ENCODE data around the gene FBXO5. TPM values are rescaled to one million over a fixed set of nuclear protein-coding genes. Genes with fewer than 3 reads are reported as not detected.
A peak's percentile ranks its signal among the peaks of the same experiment; 100 is the strongest.
"Not testable (repeated sequence)": the region's sequence is repeated elsewhere in the genome, so short reads cannot be mapped to it uniquely, and the experiment has no call there.

FBXO5 gene
- total RNA-seq, 1 donor from 2014 or later: 111 TPM

GRCh38 chr6:153000243-153000642 is 17.4 kb upstream of the FBXO5 start:
- Mint-ChIP-seq H3K36me3 (peaks cover 14% of the 10 kb centered on the region), H3K4me3 (peak overlapping the region; percentile 67), H3K27ac (no peak overlapping the region), H3K4me1 (peaks cover 22% of the 10 kb centered on the region), H3K27me3 (ENCODE audit: insufficient read depth, low read depth) (peaks cover 2% of the 10 kb centered on the region), H3K9me3 (no peaks in the 10 kb centered on the region)
- peak overlapping the region; percentile 93 for H3K4me2 ChIP-seq
- peaks cover 62% of the 10 kb centered on the region for H4K20me1 ChIP-seq (ENCODE audit: low read depth)
- H3K79me2 ChIP-seq (ENCODE audit: low read depth): peaks cover 87% of the 10 kb centered on the region
- no peak for DNase-seq (ENCODE audit: low spot score)
- H3K9ac ChIP-seq: no peak overlapping the region
- peaks cover 20% of the 10 kb centered on the region for H3F3A ChIP-seq (ENCODE audit: low read depth)
- peak overlapping the region; percentile 74 for H3K4me3 ChIP-seq
- H3K36me3 ChIP-seq: peaks cover 15% of the 10 kb centered on the region
- H3K27ac ChIP-seq: no peak overlapping the region
- no peak overlapping the region for H2AFZ ChIP-seq (replicated peaks)
- no peak for TF ChIP-seq CTCF (IDR thresholded peaks at IDR 0.05)
- no peak for TF ChIP-seq EZH2 (IDR thresholded peaks at IDR 0.05)
- TF ChIP-seq EZH2phosphoT487 (IDR thresholded peaks at IDR 0.05): no peak
- H3K9me3 ChIP-seq (ENCODE audit: low read depth): no peaks in the 10 kb centered on the region
- H3K4me1 ChIP-seq: peaks cover 19% of the 10 kb centered on the region
- no peaks in the 10 kb centered on the region for H3K27me3 ChIP-seq

GRCh38 chr6:152999538-152999937 is 16.7 kb upstream of the FBXO5 start:
- not testable (repeated sequence) for H3K27me3 Mint-ChIP-seq (ENCODE audit: insufficient read depth, low read depth); H3K4me3 ChIP-seq; H3K27me3 ChIP-seq; H3K9me3 Mint-ChIP-seq; DNase-seq (ENCODE audit: low spot score); H2AFZ ChIP-seq (replicated peaks); H3K4me3 Mint-ChIP-seq; H3K27ac Mint-ChIP-seq; H3K27ac ChIP-seq; H3K9ac ChIP-seq; H3K4me2 ChIP-seq; H3K9me3 ChIP-seq (ENCODE audit: low read depth)
- Histone ChIP-seq H4K20me1 (ENCODE audit: low read depth) (peaks cover 63% of the 10 kb centered on the region), H3F3A (ENCODE audit: low read depth) (peaks cover 20% of the 10 kb centered on the region), H3K36me3 (peaks cover 15% of the 10 kb centered on the region), H3K79me2 (ENCODE audit: low read depth) (peaks cover 90% of the 10 kb centered on the region), H3K4me1 (peaks cover 19% of the 10 kb centered on the region)
- Mint-ChIP-seq H3K36me3 (peaks cover 14% of the 10 kb centered on the region), H3K4me1 (peaks cover 22% of the 10 kb centered on the region)

- Mint-ChIP-seq H3K4me3 (no peak overlapping the region), H3K27ac (no peak overlapping the region), H3K36me3 (peaks cover 36% of the 10 kb centered on the region), H3K9me3 (no peaks in the 10 kb centered on the region), H3K27me3 (ENCODE audit: insufficient read depth, low read depth) (peaks cover 2% of the 10 kb centered on the region), H3K4me1 (no peaks in the 10 kb centered on the region)
- Histone ChIP-seq H3K4me1 (no peaks in the 10 kb centered on the region), H3F3A (ENCODE audit: low read depth) (peaks cover 12% of the 10 kb centered on the region), H2AFZ (replicated peaks) (no peak overlapping the region), H3K27me3 (no peaks in the 10 kb centered on the region), H3K36me3 (peaks cover 20% of the 10 kb centered on the region), H3K9me3 (ENCODE audit: low read depth) (no peaks in the 10 kb centered on the region), H3K9ac (no peak overlapping the region), H3K27ac (no peak overlapping the region), H3K4me2 (no peak overlapping the region), H3K79me2 (ENCODE audit: low read depth) (peaks cover 94% of the 10 kb centered on the region), H4K20me1 (ENCODE audit: low read depth) (peaks cover 62% of the 10 kb centered on the region), H3K4me3 (no peak overlapping the region)
- no peak for DNase-seq (ENCODE audit: low spot score)
- no peak for TF ChIP-seq CTCF (IDR thresholded peaks at IDR 0.05)
- no peak for TF ChIP-seq EZH2phosphoT487 (IDR thresholded peaks at IDR 0.05)
- no peak for TF ChIP-seq EZH2 (IDR thresholded peaks at IDR 0.05)
Observed at GRCh38 chr6:152993847-152994246, 11.0 kb upstream of the FBXO5 start.

- H3K36me3 ChIP-seq: peaks cover 17% of the 10 kb centered on the region
- H3K27me3 ChIP-seq: no peaks in the 10 kb centered on the region
- H3K27me3 Mint-ChIP-seq (ENCODE audit: insufficient read depth, low read depth): peaks cover 2% of the 10 kb centered on the region
- no peaks in the 10 kb centered on the region for H3K4me1 Mint-ChIP-seq
- peaks cover 58% of the 10 kb centered on the region for H4K20me1 ChIP-seq (ENCODE audit: low read depth)
- H3K9ac ChIP-seq: no peak overlapping the region
- H2AFZ ChIP-seq (replicated peaks): no peak overlapping the region
- no peak overlapping the region for H3K27ac Mint-ChIP-seq
- no peak overlapping the region for H3K4me3 Mint-ChIP-seq
- H3K79me2 ChIP-seq (ENCODE audit: low read depth): peaks cover 90% of the 10 kb centered on the region
- H3F3A ChIP-seq (ENCODE audit: low read depth): peaks cover 12% of the 10 kb centered on the region
- H3K27ac ChIP-seq: no peak overlapping the region
- H3K36me3 Mint-ChIP-seq: peaks cover 33% of the 10 kb centered on the region
- no peaks in the 10 kb centered on the region for H3K9me3 ChIP-seq (ENCODE audit: low read depth)
- no peaks in the 10 kb centered on the region for H3K4me1 ChIP-seq
- H3K4me3 ChIP-seq: no peak overlapping the region
- H3K4me2 ChIP-seq: no peak overlapping the region
- TF ChIP-seq EZH2 (IDR thresholded peaks at IDR 0.05): no peak
- peak; percentile 42 for TF ChIP-seq CTCF (IDR thresholded peaks at IDR 0.05)
- H3K9me3 Mint-ChIP-seq: no peaks in the 10 kb centered on the region
- DNase-seq (ENCODE audit: low spot score): no peak
Observed at GRCh38 chr6:152993431-152993830, 10.6 kb upstream of the FBXO5 start.
